Measurements from ENCODE around the gene PTPRZ1.
A peak's percentile ranks its signal among the peaks of the same experiment; 100 is the strongest.

Gene PTPRZ1

DNA sequence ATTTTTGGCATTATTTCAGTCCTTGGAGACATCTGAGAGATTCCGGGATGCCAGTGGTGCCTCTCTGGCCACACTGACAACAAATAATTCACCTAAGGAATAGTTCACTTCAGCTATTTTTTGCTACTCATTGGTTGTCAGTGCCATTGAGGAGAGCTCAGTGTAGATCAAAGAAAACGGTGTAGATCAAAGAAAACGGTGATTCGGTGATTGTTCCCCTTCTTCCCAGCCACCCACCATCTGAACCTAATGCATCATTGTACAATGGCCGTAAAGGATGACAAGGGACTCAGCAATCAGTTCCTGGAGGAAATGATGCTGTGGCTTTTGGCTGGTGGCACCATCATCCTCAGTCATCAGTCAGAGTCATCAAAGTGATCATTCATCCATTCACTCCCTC is 80.6 kb downstream of the PTPRZ1 start:
- FAIRE-seq, result no peak

DNA sequence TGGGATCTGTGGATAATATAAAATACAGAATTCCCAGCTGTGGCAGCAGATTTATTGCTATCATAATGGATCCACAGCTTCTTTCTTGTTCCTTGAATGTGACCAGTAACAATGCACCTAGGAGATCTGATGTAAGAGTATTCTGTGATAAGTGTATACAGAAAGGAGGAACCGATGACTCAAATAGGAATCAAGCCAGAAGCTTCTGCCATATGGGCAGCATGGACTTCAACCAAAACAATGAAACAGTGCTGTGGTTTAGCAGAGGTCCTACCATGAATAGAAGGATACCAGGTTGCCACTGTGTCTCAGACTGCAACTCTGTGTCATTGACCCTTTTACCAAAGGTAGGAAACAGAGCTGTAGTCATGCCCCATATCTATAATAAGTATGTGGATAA is 81.8 kb downstream of the PTPRZ1 start:
- FAIRE-seq, result no peak
- no peak for DNase-seq (ENCODE audit: low spot score)

More for the DNA sequence above, 80.6 kb downstream of the PTPRZ1 start:
- no peak for DNase-seq (ENCODE audit: low spot score)

DNA sequence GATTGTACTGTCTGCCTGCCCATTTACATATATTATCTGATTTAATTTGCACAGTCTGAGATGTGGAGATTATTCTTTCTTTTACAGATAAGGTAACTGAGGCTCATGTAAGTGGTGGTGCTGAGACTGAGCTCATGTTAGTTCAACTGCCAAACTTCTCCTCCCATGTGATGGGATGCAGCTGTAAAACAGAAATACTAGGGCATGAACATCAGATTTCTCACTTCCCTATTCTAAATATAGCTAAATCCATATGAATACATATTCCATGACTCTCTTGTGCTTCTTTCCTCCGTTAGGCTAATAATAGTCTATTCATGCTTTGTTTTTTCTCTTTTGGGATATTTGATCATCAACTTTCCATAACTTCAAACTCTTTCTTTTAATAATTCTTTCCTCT is 84.7 kb downstream of the PTPRZ1 start:
- no peak for DNase-seq (ENCODE audit: low spot score)
- no peak for FAIRE-seq

DNA sequence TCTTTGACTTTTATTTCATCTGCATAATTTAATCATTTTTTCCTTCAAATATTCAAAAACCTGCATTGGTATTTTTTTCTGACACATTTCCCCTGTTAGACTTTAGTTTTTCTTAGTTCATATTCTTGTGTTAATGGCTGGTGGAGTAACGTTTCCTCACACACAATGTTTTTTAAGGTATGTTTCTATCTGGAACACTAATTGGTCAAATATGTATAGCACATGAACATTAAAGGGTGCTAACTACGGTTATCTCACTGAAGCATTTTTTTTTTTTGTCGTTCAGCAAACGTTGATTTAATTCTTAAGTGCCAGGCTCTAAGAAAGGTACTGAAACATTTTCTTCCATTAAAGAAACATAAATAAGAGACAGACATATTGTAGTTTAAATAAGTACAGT is 87.7 kb downstream of the PTPRZ1 start:
- DNase-seq (ENCODE audit: low spot score) (no peak), FAIRE-seq (no peak)

DNA sequence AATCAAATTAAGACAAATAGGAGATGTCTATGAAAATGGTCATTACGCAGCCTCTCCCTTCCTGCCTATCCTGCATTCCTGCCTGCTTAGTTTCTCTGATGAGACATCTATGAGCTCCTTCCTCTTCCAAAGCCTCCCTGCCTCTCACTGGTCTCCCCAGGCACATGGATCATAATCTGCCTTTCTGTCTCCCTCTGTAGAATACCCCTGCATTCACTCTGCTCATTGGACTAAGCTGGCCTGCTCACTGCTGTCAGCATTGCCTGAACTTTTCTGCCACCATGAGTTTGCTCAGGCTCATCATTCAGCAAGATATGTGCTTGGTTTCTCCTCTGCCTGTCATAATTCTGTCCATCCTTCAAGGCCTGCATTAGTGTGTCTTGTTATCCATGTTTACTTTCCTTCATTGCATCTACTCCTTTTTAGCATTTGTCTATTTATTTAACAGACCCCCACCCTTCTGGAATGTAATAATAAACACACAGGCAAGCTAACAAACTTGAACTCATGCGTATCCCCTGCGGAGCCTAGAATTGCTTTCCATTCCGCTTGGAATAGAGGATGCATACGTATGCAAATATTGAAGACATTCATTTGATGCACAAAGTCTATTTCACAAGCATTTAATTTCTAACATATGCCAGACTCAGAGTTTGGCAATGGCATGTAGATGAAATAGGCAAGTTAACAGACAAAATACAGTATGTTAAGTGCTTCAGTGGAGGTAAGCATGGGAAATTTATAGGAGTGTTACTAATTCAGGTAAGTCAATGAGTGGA is 88.3 kb downstream of the PTPRZ1 start:
- FAIRE-seq (no peak), DNase-seq (ENCODE audit: low spot score) (peak; percentile 53)

DNA sequence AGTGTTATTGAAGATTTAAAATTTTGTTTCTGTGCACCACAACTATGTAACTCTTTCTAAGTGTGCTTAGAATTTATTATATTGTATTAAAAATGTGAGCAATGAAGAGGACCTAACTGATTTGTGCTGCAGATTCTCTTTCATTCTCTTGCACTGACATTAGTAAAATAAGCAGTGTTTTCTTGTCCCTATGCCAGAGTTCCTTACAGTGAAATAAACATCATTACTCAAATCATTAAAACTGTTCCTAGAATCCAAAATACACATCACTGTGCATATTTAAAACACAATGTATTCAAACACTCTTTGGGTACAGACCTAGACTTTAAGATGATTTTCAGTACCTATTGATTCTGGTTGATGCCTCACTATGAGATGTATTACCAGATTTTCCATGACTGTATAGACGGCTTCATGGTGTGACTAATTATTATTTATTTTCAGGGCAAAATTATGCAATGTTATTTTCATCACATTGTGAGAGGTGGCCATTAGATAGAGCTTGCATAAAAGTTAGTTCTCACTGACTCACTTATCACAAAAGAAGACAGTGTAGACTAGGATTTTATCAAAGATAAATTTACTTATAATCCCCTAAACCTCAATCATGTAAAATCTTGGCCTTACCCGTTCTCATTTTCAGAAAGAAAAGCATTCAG is 93.4 kb downstream of the PTPRZ1 start:
- no peak for DNase-seq (ENCODE audit: low spot score)
- FAIRE-seq, result no peak

DNA sequence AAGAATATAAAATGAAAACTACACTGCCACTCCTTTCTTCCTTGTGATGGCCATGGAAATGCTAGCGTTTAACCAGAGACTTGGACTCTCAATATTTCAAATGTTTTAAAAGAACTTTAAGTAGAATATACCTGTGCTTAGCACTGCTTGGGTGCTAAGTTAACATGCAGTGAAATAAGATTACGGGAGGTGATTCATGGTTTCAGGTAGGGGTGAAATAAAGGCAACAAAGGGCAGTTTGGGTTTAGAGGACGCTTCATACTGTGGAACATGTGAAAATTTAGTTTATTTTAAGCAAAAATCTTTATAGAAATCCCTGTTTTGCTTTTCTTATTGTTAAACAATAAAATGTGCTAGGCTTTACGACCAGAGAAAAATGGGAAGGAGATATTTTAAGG is 94.0 kb downstream of the PTPRZ1 start:
- no peak for DNase-seq (ENCODE audit: low spot score)

DNA sequence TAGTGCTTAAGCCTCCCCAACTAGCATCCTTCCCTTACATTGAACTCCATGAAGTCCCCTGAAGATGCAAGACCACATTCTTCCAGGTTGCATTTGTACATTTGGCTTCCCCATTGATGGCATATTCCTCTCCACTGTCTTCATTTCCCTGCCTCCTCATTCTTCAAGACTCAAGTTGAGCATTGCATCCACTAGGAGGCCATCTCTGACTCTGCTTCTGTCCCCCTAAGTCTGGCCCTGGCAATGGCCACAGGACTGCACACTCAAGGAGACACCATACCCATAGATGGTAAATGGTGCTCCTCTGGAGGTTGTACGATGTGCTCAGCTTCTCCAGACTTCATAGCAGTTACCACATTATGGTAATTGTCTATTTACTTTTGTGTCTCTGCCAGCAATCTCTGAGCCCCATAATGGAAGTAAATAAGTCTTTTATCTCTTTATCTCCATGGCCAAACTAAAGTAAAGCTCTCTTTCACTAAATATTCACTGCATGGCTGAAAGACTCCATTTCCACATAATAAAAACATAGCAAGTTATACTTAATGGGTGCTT is 112.6 kb downstream of the PTPRZ1 start:
- FAIRE-seq (no peak), DNase-seq (ENCODE audit: low spot score) (no peak)

More for the DNA sequence above, 94.0 kb downstream of the PTPRZ1 start:
- FAIRE-seq, result no peak

DNA sequence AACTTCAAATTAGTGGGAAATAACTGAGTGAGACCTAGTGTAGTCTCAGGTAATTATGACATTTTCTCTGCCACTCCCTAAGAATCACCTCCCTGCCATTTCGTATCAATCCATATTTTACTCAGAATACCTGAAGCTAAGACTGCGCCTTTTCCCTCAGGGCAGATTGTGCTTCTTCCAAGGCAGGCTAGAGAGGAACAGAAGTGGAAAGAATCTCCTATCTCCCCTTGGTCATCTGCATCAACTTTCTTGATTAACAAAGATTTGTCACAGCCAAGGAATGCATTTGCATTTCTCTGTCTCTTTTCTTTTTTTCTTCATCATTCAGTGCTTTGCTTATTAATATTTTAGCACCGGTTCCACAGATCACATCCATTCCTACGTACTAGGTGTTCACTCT is 119.1 kb downstream of the PTPRZ1 start:
- no peak for DNase-seq (ENCODE audit: low spot score)
- FAIRE-seq, result no peak

DNA sequence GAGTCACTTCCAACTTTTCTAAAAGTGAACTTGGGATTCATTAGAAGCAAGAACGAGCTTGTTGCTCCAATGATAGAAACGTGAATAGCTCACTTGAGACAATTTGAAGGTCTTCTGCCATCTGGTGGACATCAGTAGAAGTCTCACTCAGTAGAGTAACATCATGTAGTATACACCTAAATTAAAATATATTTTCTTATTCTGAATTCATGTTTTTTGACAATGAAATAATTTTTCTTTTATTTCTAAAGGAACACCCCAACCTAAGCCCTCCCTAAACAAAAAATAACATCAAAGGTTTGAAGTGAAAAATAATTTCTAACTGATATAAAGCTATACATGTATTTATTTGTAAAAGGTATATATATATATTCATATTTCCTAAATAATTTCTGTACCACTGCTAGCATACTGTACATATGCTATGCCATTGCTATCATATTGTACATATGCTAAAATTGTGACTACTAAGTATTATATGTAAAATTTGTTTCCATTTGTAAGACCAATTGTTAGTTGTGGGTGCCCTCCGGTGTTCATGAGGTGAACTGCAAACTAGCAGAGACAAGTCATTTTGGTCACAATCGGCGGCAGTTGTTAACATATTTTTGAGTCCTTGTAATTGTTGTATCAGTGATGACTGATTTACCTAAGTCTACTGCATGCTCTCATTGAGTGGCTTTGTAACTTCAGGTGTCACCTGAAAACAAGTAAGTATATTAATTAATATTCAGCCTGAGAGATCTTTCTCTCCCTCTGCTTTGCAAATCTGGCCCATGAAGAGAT is 121.9 kb downstream of the PTPRZ1 start:
- FAIRE-seq (no peak), DNase-seq (ENCODE audit: low spot score) (peak; percentile 27)

DNA sequence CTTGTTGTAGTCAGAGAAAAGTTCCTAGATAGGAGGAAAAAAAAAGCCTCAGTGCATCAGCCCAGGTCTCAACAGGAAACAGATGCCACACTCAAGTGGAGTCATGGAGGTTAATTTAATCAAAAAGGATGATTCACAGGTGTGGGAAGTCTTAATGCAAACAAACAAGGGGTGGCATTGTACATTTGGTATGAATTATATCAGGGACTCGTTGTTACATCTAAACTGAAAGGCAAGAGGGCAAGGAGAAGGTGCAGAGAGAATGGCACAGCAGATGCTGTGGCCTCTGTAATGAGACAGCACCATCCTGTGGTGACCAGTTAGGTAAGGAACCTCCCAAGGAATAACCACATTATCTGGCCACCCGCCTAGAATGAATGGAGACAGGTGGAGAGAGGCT is 133.7 kb downstream of the PTPRZ1 start:
- DNase-seq (ENCODE audit: low spot score), result peak; percentile 27
- no peak for FAIRE-seq

DNA sequence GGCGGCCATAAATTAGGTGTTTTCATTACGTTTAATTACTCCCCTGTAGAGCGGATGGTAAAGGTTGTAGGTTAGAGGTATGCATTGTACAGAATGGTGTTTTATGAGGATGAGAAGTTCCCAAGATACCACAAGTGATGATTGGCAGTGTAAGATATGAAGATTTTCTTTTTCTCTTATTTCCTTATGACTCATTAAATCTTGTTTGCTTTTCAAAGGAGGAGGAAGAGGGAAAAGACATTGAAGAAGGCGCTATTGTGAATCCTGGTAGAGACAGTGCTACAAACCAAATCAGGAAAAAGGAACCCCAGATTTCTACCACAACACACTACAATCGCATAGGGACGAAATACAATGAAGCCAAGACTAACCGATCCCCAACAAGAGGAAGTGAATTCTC is 137.2 kb downstream of the PTPRZ1 start:
- DNase-seq (ENCODE audit: low spot score), result no peak

DNA sequence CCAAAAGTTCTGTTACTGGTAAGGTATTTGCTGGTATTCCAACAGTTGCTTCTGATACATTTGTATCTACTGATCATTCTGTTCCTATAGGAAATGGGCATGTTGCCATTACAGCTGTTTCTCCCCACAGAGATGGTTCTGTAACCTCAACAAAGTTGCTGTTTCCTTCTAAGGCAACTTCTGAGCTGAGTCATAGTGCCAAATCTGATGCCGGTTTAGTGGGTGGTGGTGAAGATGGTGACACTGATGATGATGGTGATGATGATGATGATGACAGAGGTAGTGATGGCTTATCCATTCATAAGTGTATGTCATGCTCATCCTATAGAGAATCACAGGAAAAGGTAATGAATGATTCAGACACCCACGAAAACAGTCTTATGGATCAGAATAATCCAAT is 140.1 kb downstream of the PTPRZ1 start:
- DNase-seq (ENCODE audit: low spot score), result no peak
- FAIRE-seq, result no peak

More for the DNA sequence above, 137.2 kb downstream of the PTPRZ1 start:
- no peak for FAIRE-seq

DNA sequence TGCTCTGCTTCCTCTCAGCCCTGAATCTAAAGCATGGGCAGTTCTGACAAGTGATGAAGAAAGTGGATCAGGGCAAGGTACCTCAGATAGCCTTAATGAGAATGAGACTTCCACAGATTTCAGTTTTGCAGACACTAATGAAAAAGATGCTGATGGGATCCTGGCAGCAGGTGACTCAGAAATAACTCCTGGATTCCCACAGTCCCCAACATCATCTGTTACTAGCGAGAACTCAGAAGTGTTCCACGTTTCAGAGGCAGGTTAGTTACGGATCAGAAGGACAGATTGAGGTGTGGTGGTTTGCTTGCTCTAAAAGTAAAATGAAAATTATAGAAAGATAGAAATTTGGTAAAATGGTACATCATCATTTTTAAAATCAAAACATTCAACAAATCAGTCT is 140.7 kb downstream of the PTPRZ1 start:
- FAIRE-seq, result no peak
- no peak for DNase-seq (ENCODE audit: low spot score)

DNA sequence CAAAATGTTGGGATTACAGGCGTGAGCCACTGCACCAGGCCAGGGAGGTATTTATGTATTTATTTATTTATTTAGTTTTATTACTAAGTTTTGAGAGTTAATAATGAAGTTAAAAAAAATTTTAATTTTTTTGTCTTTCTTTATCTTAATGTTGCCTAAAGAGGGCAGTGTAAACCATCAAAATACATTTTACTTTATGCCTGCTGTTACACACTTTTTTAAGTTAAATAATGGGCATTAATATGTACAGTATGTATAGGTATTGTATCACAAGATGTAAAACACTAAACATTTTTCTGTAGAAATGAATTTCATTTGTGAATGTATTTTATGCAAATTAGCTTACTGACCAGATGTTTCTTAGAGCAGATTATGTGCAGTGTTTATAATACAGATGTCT is 141.7 kb downstream of the PTPRZ1 start:
- DNase-seq (ENCODE audit: low spot score), result no peak
- FAIRE-seq, result no peak

DNA sequence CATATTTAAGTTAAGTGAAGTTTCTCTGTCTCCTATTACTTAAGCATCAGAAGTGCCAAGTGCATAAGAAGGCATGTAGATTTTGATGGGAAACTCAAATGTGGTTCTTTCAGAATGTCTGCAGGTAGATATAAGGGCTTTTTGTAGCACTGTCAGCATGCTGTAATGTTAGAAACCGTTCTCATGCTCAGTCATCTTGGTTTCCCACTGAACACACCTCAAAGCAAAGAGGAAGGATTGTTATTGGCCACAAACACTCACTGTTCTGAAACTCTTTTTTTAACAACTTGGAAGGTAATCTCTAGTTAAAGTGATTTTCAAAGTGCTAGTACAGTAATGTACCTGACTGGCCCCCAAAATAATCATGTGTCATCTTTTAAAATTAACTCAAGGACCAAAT is 145.1 kb downstream of the PTPRZ1 start:
- FAIRE-seq (no peak), DNase-seq (ENCODE audit: low spot score) (no peak)

DNA sequence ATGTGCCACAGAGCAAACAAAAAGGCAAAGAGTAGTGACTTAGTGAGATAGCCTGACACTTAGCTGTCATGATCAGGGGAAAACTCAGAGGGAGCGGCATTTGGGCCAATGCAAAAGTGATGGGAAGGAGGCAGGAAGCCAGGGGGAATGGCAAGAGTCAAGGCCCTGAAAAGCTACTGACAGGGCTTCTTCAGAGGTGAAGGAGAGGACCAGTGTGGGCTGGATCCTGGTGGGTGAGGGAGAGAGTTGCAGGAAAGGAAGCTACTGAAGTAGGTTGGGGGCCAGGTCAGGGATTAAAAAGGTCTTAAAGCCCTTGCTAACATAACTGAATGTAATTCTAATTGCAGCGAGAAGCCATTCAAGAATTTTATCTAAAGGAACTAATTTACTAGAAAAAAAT is 154.1 kb downstream of the PTPRZ1 start:
- DNase-seq (ENCODE audit: low spot score) (no peak), FAIRE-seq (no peak)

DNA sequence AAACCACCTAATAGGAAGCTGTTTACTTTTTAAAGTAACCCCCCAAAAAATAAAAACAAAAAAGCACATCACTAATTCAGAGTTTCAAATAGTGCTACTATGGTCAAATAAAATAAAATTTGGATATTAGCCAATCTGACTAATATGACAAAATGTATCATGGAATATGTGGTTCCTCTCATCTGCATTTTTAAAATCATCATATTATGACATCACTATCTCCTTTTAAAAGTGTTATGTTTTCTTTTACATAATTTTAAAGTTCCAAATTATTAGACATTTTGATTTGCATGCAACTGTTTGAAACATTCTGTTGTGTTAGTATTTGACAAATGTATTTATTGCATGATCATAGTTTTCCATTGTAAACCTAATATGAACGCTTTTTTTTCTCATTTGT is 160.7 kb downstream of the PTPRZ1 start:
- DNase-seq (ENCODE audit: low spot score) (no peak), FAIRE-seq (no peak)

DNA sequence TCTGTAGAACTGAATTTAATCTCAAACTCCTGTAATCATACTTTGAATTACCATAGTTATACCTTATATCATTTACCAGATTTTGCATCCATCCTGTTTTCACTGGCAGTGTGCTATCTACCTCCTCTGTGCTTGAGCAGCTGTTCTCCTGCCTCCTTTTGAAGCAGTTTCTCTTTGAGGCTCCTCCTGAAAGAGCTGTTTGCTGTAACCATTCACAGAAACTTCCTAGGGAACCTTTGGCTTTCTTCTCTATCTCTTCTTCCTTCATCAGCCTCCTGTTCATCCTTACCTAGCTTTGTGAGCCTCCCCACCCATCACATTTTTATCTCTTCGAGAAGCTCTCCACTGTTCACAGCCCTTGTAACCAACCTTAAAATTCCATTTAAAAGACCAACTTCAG is 162.9 kb downstream of the PTPRZ1 start:
- FAIRE-seq, result no peak
- DNase-seq (ENCODE audit: low spot score), result no peak

DNA sequence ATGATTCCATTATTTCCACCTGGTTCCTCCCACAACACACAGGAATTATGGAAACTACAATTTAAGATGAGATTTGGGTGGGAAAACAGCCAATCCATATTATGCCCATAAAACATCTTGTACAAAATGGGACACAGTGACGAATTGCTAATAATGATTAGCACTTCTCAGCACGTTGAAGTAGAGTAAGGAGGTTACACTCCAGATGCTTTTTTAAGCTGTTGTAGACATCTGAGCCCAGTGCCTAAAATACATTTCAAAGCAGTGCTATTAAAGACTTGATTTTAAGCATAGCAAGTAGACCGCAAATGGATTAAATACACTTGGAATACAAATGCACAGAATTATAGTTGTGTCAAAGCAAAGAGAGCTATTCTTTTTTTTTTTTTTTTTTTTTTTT is 165.2 kb downstream of the PTPRZ1 start:
- no peak for DNase-seq (ENCODE audit: low spot score)
- FAIRE-seq, result no peak

DNA sequence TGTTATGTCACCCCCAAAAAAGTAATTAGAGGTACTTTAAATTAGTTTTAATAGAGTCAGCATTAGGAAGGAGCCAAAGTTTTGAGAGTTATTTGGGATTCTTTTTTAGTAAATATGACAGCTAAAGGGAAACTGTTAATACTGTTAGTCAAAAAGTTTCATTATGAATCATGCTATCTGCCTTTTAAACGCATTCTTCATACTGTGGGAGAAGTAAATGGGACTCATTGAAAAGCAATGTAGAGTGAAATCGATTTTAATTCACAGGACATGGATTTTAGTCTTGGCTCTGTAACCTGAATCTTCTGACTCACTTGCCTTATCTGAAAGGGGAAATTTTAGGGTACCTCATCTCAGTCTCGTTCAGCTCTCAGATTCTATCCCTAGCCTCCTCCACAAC is 165.9 kb downstream of the PTPRZ1 start:
- FAIRE-seq (no peak), DNase-seq (ENCODE audit: low spot score) (no peak)

DNA sequence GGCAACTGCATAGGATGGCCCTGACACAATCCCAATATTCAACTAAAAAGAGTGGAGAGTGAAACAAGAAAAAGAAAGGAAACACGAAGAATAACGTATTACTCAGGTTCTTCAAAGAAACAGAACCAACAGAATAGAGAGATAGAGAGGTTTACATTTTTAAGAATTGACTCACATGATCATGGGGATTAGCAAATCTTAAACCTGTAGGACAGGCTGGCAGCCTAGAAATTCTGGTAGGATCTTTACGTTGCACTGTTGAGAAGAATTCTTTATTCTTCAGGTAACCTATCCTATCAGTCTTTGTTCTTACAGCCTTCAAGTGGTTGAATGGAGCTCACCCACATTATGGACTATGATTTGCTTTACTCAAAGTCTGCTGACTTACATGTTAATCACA is 167.2 kb downstream of the PTPRZ1 start:
- FAIRE-seq (no peak), DNase-seq (ENCODE audit: low spot score) (no peak)

Data from urothelium cell line (cell line).